Measurements from ENCODE around the gene MGAT5.

Gene MGAT5

DNA sequence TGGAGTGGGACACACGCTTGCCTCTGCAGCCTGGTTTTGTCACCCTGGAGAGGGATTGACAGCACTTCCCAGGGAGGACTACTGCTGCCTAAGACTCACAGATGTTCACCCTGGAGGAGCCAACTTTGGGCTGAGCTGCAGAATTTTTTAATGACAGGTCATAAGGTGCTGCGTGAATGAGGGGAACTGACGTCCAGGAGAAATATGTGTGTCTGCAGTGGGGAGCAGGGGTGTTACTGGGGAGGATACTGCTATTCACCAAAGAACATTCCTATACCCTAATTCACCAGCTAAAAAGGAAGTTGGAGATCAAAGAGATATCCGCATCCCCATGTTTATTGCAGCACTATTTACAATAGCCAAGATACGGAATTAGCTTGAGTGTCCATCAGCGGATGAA is 144.4 kb downstream of the MGAT5 start:
- H3K4me3 ChIP-seq (ENCODE audit: low read depth, low read length): no peak overlapping the region
- TF ChIP-seq, protein P1, sequence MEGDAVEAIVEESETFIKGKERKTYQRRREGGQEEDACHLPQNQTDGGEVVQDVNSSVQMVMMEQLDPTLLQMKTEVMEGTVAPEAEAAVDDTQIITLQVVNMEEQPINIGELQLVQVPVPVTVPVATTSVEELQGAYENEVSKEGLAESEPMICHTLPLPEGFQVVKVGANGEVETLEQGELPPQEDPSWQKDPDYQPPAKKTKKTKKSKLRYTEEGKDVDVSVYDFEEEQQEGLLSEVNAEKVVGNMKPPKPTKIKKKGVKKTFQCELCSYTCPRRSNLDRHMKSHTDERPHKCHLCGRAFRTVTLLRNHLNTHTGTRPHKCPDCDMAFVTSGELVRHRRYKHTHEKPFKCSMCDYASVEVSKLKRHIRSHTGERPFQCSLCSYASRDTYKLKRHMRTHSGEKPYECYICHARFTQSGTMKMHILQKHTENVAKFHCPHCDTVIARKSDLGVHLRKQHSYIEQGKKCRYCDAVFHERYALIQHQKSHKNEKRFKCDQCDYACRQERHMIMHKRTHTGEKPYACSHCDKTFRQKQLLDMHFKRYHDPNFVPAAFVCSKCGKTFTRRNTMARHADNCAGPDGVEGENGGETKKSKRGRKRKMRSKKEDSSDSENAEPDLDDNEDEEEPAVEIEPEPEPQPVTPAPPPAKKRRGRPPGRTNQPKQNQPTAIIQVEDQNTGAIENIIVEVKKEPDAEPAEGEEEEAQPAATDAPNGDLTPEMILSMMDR (IDR thresholded peaks at IDR 0.05; ENCODE audit: low read depth, low read length, missing control alignments): no peak
- peak; percentile 72 for DNase-seq
- H3K27me3 ChIP-seq (replicated peaks): no peaks in the 10 kb centered on the region
- no peaks in the 10 kb centered on the region for H3K36me3 ChIP-seq (replicated peaks)
- peak overlapping the region; percentile 64 for H3K27ac ChIP-seq
- in situ Hi-C loops (cut with HindIII; ENCODE audit: low pct_ligation_motif_present, low sequenced_read_pairs): no loop called here

DNA sequence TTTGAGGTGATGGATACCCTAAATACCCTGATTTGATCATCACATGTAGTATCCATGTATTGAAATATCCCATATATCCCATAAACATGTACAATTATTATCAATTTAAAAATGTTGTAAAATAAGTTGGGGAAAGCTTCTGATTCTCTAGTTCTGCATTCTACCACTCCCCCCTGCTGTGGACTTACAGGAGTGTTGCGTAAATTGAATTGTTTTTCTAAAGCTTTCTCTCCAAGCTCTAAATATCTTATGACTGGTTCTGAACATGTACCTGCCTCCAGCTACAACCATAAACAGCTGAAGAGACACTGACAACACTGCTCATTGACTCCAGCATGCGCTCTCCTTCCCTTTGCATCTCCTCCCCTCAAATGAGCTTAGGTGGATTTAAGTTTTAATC is 145.2 kb downstream of the MGAT5 start:
- TF ChIP-seq, protein P1 (IDR thresholded peaks at IDR 0.05; ENCODE audit: low read depth, low read length, missing control alignments): no peak
- Histone ChIP-seq H3K4me3 (ENCODE audit: low read depth, low read length) (no peak overlapping the region), H3K27me3 (replicated peaks) (no peaks in the 10 kb centered on the region), H3K36me3 (replicated peaks) (no peaks in the 10 kb centered on the region), H3K27ac (peak overlapping the region; percentile 64)
- in situ Hi-C loops (cut with HindIII; ENCODE audit: low pct_ligation_motif_present, low sequenced_read_pairs): no loop called here
- DNase-seq: peak; percentile 16

DNA sequence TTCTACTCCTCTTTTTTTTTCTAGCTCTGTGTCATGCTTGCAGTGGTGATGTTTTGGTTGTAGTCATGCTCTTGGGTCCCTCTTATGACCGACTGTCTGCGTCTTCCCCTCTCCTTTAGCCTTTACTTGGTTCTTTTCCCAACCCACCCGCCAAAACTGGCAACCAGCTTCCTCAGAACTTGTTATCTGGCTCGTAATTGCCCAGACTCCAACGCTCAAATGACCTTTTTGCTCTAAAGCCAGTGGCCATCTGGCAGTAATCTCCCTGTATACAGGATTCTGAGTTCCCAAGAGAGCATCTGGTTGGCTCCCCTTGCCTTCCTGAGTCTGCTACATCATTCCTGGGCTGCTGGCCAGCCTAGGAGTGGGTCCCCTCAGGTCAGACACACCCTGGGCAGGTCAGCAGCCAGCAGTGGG is 147.2 kb downstream of the MGAT5 start:
- Histone ChIP-seq H3K36me3 (replicated peaks) (no peaks in the 10 kb centered on the region), H3K27ac (no peak overlapping the region), H3K27me3 (replicated peaks) (no peaks in the 10 kb centered on the region), H3K4me3 (ENCODE audit: low read depth, low read length) (no peak overlapping the region)
- no peak for DNase-seq
- in situ Hi-C loops (cut with HindIII; ENCODE audit: low pct_ligation_motif_present, low sequenced_read_pairs): no loop called here
- TF ChIP-seq, protein P1 (IDR thresholded peaks at IDR 0.05; ENCODE audit: low read depth, low read length, missing control alignments): no peak

DNA sequence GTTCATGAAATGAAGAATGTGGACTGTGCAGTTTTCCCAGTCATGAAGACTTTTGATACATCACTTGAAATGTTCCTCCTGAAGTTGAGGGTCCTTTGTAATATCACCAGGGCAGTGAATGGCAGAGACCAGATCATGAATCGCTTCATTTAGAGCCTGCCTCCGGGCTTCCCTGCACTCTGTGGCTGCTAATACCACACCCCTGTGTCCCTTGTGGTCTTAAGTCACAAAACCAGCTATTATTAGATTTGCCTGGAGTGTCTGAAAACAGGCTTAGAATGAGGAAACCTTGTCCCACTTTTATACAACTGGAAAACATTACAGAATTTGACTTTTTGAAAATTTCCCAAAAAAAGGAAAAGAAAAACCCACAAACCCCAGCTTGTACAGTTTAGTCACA is 147.9 kb downstream of the MGAT5 start:
- TF ChIP-seq, protein P1 (IDR thresholded peaks at IDR 0.05; ENCODE audit: low read depth, low read length, missing control alignments): no peak
- in situ Hi-C loops (cut with HindIII; ENCODE audit: low pct_ligation_motif_present, low sequenced_read_pairs): no loop called here
- no peak for DNase-seq
- no peaks in the 10 kb centered on the region for H3K27me3 ChIP-seq (replicated peaks)
- H3K4me3 ChIP-seq (ENCODE audit: low read depth, low read length): no peak overlapping the region
- H3K36me3 ChIP-seq (replicated peaks): no peaks in the 10 kb centered on the region
- H3K27ac ChIP-seq: peak overlapping the region; percentile 38

DNA sequence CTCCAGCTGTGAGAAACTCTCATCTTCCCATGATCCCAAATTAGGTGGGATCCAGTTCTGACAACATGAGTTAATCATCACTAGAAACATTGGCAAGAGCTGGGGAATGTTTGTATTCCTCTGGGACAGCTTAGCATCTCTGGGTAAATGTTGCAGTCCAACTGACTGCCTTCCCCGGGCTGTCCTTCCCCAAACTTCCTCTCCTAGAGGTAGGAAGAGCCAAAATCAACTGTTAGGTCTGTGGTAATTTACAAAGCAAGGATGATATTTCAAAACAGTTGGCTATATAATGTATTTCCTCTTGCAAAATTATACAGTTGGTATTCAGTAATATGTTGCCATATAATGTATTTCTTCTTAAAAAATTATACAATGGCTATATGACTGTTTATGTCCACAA is 148.5 kb downstream of the MGAT5 start:
- Histone ChIP-seq H3K4me3 (ENCODE audit: low read depth, low read length) (no peak overlapping the region), H3K36me3 (replicated peaks) (no peaks in the 10 kb centered on the region), H3K27ac (peak overlapping the region; percentile 38), H3K27me3 (replicated peaks) (no peaks in the 10 kb centered on the region)
- in situ Hi-C loops (cut with HindIII; ENCODE audit: low pct_ligation_motif_present, low sequenced_read_pairs): no loop called here
- TF ChIP-seq, protein P1 (IDR thresholded peaks at IDR 0.05; ENCODE audit: low read depth, low read length, missing control alignments): no peak
- peak; percentile 49 for DNase-seq

DNA sequence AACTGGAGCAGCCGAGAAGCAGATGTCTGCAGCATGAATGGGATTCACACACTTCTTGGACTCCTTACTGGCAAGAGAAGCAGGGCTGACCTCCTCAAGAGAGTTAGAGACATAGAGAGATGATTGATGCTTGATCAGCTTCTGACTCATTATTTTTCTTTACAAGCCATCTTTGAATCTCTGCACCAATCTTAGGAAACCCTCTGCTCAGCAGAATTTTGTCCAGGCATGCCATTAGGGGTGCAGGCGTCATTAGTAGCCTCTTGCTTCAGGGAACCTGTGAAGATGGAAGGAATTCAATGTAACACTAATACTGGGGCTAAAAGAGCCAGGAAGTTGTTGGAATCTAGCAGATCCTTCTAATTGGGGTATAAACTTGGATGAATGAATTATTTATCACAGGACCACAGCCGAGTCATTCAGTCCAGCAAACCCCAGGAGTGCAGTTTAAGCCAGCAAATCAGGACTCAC is 151.8 kb downstream of the MGAT5 start:
- TF ChIP-seq, protein P1 (IDR thresholded peaks at IDR 0.05; ENCODE audit: low read depth, low read length, missing control alignments): no peak
- in situ Hi-C loops (cut with HindIII; ENCODE audit: low pct_ligation_motif_present, low sequenced_read_pairs): no loop called here
- H3K36me3 ChIP-seq (replicated peaks): no peaks in the 10 kb centered on the region
- no peaks in the 10 kb centered on the region for H3K27me3 ChIP-seq (replicated peaks)
- no peak overlapping the region for H3K4me3 ChIP-seq (ENCODE audit: low read depth, low read length)
- DNase-seq: no peak
- no peak overlapping the region for H3K27ac ChIP-seq

Measured in brain microvascular endothelial cell (primary cell).